Duodenal mucosa (tissue), 2 donors: ENCODE data around the gene ACBD4.
"Not testable (repeated sequence)": the region's sequence is repeated elsewhere in the genome, so short reads cannot be mapped to it uniquely, and the experiment has no call there.

ENCODE experiments used
- H3K27ac ChIP-seq: one replicate; pipeline ENCODE4 v1.7.0; 2013; ENCODE audit warnings: low read depth, low read length
- H3K27me3 ChIP-seq, 2 donors: one replicate each; pipeline ENCODE4 v1.7.0; 2013; ENCODE audit warnings: low read length in 2 of 2, control low read depth in 1 of 2; ENCODE audit not compliant: insufficient read depth in 2 of 2, control insufficient read depth in 1 of 2
- H3K36me3 ChIP-seq, 2 donors: one replicate each; pipeline ENCODE4 v1.7.0; 2013; ENCODE audit warnings: low read length in 2 of 2, control low read depth in 1 of 2; ENCODE audit not compliant: insufficient read depth in 2 of 2, control insufficient read depth in 1 of 2
- H3K4me1 ChIP-seq, 2 donors: one replicate each; pipeline ENCODE4 v1.7.0; 2013; ENCODE audit warnings: low read length in 2 of 2, control low read depth in 1 of 2; ENCODE audit not compliant: insufficient read depth in 2 of 2, control insufficient read depth in 1 of 2
- H3K4me3 ChIP-seq, 2 donors: one replicate each; pipeline ENCODE4 v1.7.0; 2013; ENCODE audit warnings: low read length in 2 of 2, low read depth in 1 of 2
- H3K9ac ChIP-seq, 2 donors: one replicate each; pipeline ENCODE4 v1.7.0; 2013; ENCODE audit warnings: low read length in 2 of 2, low read depth in 1 of 2
- H3K9me3 ChIP-seq, 2 donors: one replicate each; pipeline ENCODE4 v1.7.0; 2013; ENCODE audit warnings: low read length in 2 of 2, control low read depth in 1 of 2; ENCODE audit not compliant: control insufficient read depth in 1 of 2

Gene ACBD4

DNA sequence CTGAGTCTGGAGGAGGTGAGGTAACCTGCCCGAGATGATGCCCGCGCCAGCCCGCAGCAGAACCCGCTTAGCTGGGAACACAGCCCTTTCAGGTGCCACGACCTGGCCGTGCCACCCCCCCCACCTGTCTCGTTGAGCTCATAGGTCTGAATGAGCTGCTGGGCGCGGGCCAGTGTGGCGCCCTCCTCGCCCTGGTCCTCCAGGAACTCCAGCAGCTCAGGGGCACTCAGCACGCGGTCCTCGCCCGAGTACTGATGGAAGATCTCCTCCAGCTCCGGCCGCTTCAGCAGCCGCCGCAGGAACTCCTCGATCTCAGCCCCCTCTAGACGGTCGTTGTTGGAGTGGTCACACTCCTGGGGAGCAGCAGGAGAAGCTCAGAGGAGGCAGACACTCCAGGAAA, 16.8 kb upstream of the ACBD4 start:
- Histone ChIP-seq H3K4me3 (no peak overlapping the region), H3K9ac (no peak overlapping the region), H3K9me3 (no peaks in the 10 kb centered on the region), H3K27ac (no peak overlapping the region), H3K36me3 (no peaks in the 10 kb centered on the region), H3K27me3 (no peaks in the 10 kb centered on the region), H3K4me1 (peaks cover 13% of the 10 kb centered on the region in 2 donors)

GRCh38 chr17:45119964-45120363, 15.5 kb upstream of the ACBD4 start:
- no peaks in the 10 kb centered on the region for H3K9me3 ChIP-seq
- no peak overlapping the region for H3K27ac ChIP-seq
- no peaks in the 10 kb centered on the region for H3K27me3 ChIP-seq
- peaks cover 24% of the 10 kb centered on the region in 2 donors for H3K4me1 ChIP-seq
- H3K9ac ChIP-seq: no peak overlapping the region
- no peaks in the 10 kb centered on the region for H3K36me3 ChIP-seq
- H3K4me3 ChIP-seq: no peak overlapping the region

DNA sequence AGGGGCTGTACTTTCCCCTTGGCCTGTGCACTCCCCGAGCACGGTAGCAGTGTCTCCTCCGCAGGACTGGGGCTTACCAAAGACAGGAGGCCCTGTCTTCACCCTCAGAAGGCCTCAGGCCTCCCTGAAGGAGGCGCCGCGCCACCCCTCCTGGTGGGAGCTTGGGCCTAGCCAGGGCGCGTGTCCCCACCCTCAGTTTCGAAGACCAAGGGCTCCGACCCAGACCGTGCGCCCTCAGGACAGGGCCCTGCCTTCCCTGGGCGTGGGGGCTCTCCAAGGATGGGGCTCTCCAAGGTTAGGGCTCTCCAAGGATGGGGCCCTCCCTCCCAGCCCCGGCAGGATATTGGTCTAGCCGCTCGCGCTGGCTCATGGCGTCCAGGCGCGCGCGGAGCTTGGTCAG, 14.9 kb upstream of the ACBD4 start:
- Histone ChIP-seq H3K9ac (no peak overlapping the region), H3K9me3 (no peaks in the 10 kb centered on the region), H3K36me3 (no peaks in the 10 kb centered on the region), H3K27ac (no peak overlapping the region), H3K4me3 (no peak overlapping the region), H3K27me3 (no peaks in the 10 kb centered on the region), H3K4me1 (peaks cover 24% of the 10 kb centered on the region in 2 donors)

DNA sequence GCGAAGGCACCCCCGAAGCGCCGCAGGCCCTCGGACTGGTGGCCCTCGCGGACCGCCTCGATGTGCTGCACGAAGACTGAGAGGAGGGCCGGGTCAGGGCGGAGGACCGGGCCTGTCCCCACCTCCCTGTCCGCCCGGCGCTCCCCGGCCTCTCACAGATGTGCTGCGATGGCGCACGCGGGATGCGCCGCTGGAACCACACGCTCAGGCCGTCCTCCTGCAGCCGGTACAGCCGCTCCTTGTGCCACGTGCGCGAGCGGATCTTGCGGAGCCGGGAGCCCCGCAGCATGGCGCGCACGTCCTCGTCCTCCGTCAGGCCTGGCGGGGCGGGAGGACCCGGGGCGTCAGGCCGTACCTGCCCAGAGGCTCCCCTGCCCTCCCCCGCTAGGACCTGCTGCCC, 14.4 kb upstream of the ACBD4 start:
- no peaks in the 10 kb centered on the region for H3K27me3 ChIP-seq
- H3K27ac ChIP-seq: no peak overlapping the region
- peaks cover 24% of the 10 kb centered on the region in 2 donors for H3K4me1 ChIP-seq
- no peak overlapping the region for H3K9ac ChIP-seq
- H3K9me3 ChIP-seq: no peaks in the 10 kb centered on the region
- H3K36me3 ChIP-seq: no peaks in the 10 kb centered on the region
- no peak overlapping the region for H3K4me3 ChIP-seq

DNA sequence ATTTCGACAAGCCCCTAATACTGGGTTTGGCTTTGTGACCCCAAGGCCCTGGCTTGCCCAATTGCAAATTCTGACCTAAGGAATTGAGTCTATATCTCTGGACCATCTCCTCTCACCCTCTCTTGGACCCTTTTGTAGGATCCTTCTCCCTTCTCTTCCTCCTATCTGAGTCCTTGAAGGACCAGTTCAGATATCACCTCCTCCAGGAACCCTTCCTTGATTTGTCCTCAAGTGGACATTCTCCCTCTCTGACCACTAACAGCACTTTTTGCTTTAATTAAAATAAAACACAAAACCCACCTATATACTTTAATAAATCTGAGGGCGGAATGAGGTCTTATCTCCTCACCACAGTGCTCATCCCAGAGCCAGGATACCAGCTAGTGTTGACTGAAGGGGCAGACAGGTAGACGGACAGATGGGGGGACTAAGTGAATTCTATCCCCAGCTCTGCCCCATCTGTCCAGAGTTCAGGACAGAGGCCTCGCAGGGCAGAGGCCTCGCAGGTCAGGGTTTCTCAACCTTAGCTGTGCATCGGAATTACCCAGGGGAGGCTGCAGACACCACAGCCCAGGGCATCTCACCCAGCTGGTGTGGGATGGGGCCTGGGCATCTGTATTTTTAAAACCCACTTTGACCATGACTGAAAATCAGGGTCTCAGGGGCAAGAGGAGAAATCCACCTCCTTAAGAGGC, 12.3 kb upstream of the ACBD4 start:
- Histone ChIP-seq H3K4me3 (no peak overlapping the region), H3K9ac (no peak overlapping the region), H3K4me1 (peaks cover 38 to 39% of the 10 kb centered on the region in 2 donors)

DNA sequence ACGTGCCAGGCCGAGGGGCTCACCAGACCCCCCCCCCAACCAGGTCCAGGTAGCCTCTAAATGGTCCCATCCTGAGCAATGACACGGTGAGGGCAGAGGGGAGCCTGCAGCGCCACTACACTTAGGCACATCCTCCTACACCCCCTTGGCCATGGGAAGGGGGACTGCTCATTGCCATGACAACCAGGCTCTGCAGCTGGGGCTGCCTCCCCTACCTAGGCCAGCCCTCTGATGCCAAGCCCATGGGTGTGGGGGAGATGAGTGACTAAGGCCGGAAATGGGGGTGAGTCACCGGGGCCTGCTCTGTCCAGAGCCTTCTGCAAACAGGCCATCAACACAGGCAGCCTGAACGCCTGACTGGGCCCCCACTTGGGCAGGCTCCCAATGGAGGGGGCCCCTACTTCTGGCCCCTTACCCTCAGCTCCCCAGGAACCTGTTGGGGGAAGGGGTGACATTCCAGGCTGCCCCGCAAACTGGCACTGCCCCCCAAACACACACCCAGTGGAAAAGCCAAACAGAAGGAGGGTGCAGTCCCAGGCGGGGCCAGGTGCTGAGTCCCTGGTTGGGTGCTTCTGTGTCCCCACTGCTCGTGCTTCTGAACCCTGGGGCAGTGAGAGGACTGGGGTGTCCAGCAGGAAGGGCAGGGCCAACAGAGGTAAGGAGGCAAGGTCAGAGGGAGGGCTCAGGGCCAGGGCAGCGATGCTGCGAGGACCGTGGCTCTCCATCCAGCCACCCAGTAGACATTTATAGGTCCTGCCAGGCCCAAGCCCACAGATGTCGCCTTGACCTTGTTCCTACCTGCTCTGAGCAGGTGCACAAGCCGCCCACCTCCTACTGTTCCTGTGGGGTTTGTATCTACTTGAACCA, 11.3 kb upstream of the ACBD4 start:
- Histone ChIP-seq H3K9ac (no peak overlapping the region), H3K4me1 (peaks cover 41 to 42% of the 10 kb centered on the region in 2 donors), H3K9me3 (no peaks in the 10 kb centered on the region), H3K36me3 (no peaks in the 10 kb centered on the region), H3K4me3 (no peak overlapping the region), H3K27me3 (no peaks in the 10 kb centered on the region), H3K27ac (peak overlapping the region; percentile 46)

More for the DNA sequence above, 12.3 kb upstream of the ACBD4 start:
- Histone ChIP-seq H3K27ac (no peak overlapping the region), H3K9me3 (no peaks in the 10 kb centered on the region), H3K36me3 (no peaks in the 10 kb centered on the region), H3K27me3 (no peaks in the 10 kb centered on the region)

DNA sequence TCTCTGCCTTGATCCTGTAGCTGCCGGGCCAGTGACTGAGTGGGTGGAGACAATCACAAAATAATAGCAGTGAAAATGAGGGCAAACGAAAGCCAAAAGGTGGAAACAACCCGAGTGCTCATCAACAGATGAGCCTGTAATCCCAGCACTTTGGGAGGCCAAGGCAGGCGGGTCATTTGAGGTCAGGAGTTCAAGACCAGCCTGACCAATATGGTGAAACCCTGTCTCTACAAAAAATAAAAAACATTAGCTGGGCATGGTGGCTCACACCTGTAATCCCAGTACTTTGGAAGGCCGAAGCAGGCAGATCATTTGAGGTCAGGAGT, 10.7 kb upstream of the ACBD4 start:
- H3K4me3 ChIP-seq, H3K9me3 ChIP-seq, H3K27me3 ChIP-seq, H3K9ac ChIP-seq, H3K36me3 ChIP-seq: not testable (repeated sequence)
- peaks cover 47% of the 10 kb centered on the region in 2 donors for H3K4me1 ChIP-seq
- H3K27ac ChIP-seq: peak overlapping the region; percentile 46

- Histone ChIP-seq H3K4me1 (peaks cover 51 to 54% of the 10 kb centered on the region in 2 donors), H3K9ac (no peak overlapping the region), H3K9me3 (no peaks in the 10 kb centered on the region), H3K4me3 (no peak overlapping the region), H3K27me3 (no peaks in the 10 kb centered on the region), H3K36me3 (no peaks in the 10 kb centered on the region), H3K27ac (no peak overlapping the region)
Measured at GRCh38 chr17:45125509-45125908, 10.0 kb upstream of the ACBD4 start.

GRCh38 chr17:45127207-45127547, 8.3 kb upstream of the ACBD4 start:
- Histone ChIP-seq H3K9me3 (no peaks in the 10 kb centered on the region), H3K9ac (peak overlapping the region in 1 of 2 donors; percentile 15), H3K4me3 (no peak overlapping the region), H3K36me3 (no peaks in the 10 kb centered on the region), H3K27ac (no peak overlapping the region), H3K27me3 (no peaks in the 10 kb centered on the region), H3K4me1 (peaks cover 65 to 68% of the 10 kb centered on the region in 2 donors)

DNA sequence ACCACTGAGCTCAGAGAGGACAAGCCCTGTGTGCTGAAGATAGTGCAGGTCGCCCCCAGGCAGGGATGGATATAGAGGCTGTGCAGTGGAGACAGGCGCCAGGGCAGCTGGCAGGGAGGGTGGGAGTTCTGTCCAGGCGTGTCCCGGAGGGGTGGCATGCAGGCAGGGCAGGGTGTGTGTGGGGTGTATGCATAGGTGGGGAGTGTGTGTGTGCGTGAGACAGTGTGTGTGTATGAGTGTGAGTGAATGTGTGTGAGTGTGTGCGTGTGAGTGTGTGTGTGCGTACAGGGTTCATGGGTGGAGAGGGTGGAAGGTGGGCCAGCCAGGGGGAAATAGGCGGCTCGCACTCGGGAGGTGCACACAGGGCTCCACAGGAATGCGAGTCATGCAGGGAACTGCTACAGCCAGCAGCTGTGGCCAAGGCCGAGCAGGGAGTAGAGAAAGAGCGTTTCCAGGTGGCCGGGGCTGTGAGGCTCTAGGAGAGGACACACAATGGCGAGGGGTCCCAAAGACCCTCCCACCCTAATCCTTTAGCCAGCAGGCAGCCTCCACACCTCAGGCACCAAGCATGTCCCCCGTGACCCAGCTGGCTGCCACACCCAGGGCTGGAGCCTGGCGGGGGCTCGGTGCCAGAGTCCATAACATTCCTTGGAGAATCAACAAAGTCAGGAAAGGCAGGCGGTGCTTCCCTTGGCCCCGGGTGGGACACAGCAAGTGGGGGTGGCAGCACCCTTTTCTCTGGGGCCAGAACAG, 7.8 kb upstream of the ACBD4 start:
- Histone ChIP-seq H3K27me3 (no peaks in the 10 kb centered on the region), H3K4me3 (peak overlapping the region in 1 of 2 donors; percentile 21), H3K9me3 (no peaks in the 10 kb centered on the region), H3K4me1 (peaks cover 61 to 66% of the 10 kb centered on the region in 2 donors), H3K27ac (no peak overlapping the region), H3K36me3 (no peaks in the 10 kb centered on the region), H3K9ac (peak overlapping the region in 1 of 2 donors; percentile 18)
